NT2/D1 (cell line): ENCODE measurements around the gene NOTCH1.

Source experiments
- SUZ12 ChIP-seq: IDR thresholded peaks from 2 replicates; pipeline ENCODE4 v1.6.1; 2011; ENCODE audit not compliant: insufficient read length, insufficient read depth; ENCODE audit errors: extremely low read depth
- YY1 ChIP-seq: IDR thresholded peaks from 2 replicates; pipeline ENCODE4 v1.6.1; 2011; ENCODE audit not compliant: insufficient read length, insufficient read depth
- ZNF274 ChIP-seq: IDR thresholded peaks from 2 replicates; pipeline ENCODE4 v1.6.1; 2011; ENCODE audit warnings: mild to moderate bottlenecking, low read depth, low read length

GRCh38 chr9:136542241-136543040 lies 3.4 kb downstream of the NOTCH1 start:
- TF ChIP-seq ZNF274 (no peak), SUZ12 (no peak), YY1 (no peak)
